ENCODE results near the gene HK1. TPM values are rescaled to one million over a fixed set of nuclear protein-coding genes. Genes with fewer than 3 reads are reported as not detected.

HK1 gene
- total RNA-seq, 1 donor from 2014 or later = 95.0 TPM

DNA sequence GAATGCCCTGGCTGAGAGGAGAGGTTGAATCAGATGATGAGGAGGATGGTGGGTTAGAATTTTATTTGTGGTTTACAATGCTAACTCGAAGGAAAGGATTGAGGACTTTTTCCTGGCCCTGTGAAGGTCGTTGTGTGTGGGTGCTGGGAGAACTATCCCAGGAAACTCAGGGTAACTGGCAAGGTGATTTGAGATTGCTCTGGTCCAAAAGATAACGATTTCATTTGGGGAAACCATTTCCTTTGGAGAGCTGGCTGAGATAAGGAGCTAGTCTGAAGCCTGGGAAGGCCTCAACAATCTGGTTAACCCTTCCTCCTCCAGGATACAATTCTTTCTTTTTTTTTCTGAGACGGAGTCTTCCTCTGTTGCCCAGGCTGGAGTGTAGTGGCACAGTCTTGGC is 33.0 kb downstream of the HK1 start:
- Histone ChIP-seq H2AFZ (ENCODE audit: low read depth, low read length) (no peak overlapping the region), H3K4me2 (ENCODE audit: low read length) (no peak overlapping the region), H3K27me3 (ENCODE audit: insufficient read depth, low read length) (no peaks in the 10 kb centered on the region), H3K9me3 (ENCODE audit: insufficient read depth, low read depth, low read length) (no peaks in the 10 kb centered on the region), H3K4me1 (ENCODE audit: insufficient read depth, low read length) (peaks cover 2% of the 10 kb centered on the region), H3K4me3 (ENCODE audit: insufficient read depth, low read depth, low read length) (no peak overlapping the region), H3K9ac (ENCODE audit: low read length) (no peak overlapping the region), H3K27ac (ENCODE audit: low read depth, low read length) (no peak overlapping the region), H3K79me2 (ENCODE audit: insufficient read depth, low read length) (no peaks in the 10 kb centered on the region), H3K36me3 (ENCODE audit: insufficient read depth, low read length) (no peaks in the 10 kb centered on the region), H4K20me1 (ENCODE audit: insufficient read depth, low read length) (no peaks in the 10 kb centered on the region)
- H3K27ac Mint-ChIP-seq (ENCODE audit: unreplicated experiment) = no peak overlapping the region
- peaks cover 7% of the 10 kb centered on the region for H3K4me1 Mint-ChIP-seq (ENCODE audit: low read depth, unreplicated experiment)
- TF ChIP-seq, protein P1, sequence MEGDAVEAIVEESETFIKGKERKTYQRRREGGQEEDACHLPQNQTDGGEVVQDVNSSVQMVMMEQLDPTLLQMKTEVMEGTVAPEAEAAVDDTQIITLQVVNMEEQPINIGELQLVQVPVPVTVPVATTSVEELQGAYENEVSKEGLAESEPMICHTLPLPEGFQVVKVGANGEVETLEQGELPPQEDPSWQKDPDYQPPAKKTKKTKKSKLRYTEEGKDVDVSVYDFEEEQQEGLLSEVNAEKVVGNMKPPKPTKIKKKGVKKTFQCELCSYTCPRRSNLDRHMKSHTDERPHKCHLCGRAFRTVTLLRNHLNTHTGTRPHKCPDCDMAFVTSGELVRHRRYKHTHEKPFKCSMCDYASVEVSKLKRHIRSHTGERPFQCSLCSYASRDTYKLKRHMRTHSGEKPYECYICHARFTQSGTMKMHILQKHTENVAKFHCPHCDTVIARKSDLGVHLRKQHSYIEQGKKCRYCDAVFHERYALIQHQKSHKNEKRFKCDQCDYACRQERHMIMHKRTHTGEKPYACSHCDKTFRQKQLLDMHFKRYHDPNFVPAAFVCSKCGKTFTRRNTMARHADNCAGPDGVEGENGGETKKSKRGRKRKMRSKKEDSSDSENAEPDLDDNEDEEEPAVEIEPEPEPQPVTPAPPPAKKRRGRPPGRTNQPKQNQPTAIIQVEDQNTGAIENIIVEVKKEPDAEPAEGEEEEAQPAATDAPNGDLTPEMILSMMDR (IDR thresholded peaks at IDR 0.05; ENCODE audit: insufficient read depth, low read depth, low read length) = no peak
- TF ChIP-seq EZH2 (IDR thresholded peaks at IDR 0.05; ENCODE audit: insufficient read depth, low read length) = no peak
- no peaks in the 10 kb centered on the region for H3K9me3 Mint-ChIP-seq (ENCODE audit: unreplicated experiment)
- H3K4me3 Mint-ChIP-seq (ENCODE audit: unreplicated experiment) = no peak overlapping the region
- DNase-seq (ENCODE audit: low read depth) (no peak), FAIRE-seq (no peak)
- peaks cover 6% of the 10 kb centered on the region for H3K27me3 Mint-ChIP-seq (ENCODE audit: low read depth, unreplicated experiment)
- no peaks in the 10 kb centered on the region for H3K36me3 Mint-ChIP-seq (ENCODE audit: low read depth, unreplicated experiment)

DNA sequence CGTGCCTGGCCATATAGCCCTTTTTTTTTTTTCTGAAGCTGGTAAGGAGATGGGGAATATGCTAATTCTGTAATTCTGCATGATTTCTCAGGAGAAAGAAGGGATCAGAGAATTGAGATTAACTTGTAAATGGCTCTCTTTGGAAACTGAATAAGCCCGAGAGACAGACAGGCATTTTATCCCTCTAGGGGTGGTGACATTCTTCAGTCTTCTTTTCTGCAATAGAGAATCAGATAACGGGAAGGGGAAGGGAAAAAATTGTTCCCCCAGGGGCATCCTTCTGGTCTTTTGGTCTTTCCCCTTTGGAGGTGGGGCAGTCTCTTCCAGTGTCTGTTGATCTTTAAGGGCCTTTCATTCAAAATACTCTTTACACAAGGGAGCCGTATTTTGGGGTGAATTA is 34.2 kb downstream of the HK1 start:
- no peak overlapping the region for H3K9ac ChIP-seq (ENCODE audit: low read length)
- H3K27me3 ChIP-seq (ENCODE audit: insufficient read depth, low read length) = no peaks in the 10 kb centered on the region
- Mint-ChIP-seq H3K27ac (ENCODE audit: unreplicated experiment) (peak overlapping the region; percentile 66), H3K36me3 (ENCODE audit: low read depth, unreplicated experiment) (no peaks in the 10 kb centered on the region), H3K9me3 (ENCODE audit: unreplicated experiment) (no peaks in the 10 kb centered on the region), H3K4me1 (ENCODE audit: low read depth, unreplicated experiment) (peaks cover 14% of the 10 kb centered on the region), H3K27me3 (ENCODE audit: low read depth, unreplicated experiment) (peaks cover 6% of the 10 kb centered on the region), H3K4me3 (ENCODE audit: unreplicated experiment) (no peak overlapping the region)
- no peak for DNase-seq (ENCODE audit: low read depth)
- no peak overlapping the region for H3K4me2 ChIP-seq (ENCODE audit: low read length)
- H2AFZ ChIP-seq (ENCODE audit: low read depth, low read length) = no peak overlapping the region
- TF ChIP-seq, protein P1 (IDR thresholded peaks at IDR 0.05; ENCODE audit: insufficient read depth, low read depth, low read length) = no peak
- no peak for TF ChIP-seq EZH2 (IDR thresholded peaks at IDR 0.05; ENCODE audit: insufficient read depth, low read length)
- no peaks in the 10 kb centered on the region for H3K36me3 ChIP-seq (ENCODE audit: insufficient read depth, low read length)
- peaks cover 7% of the 10 kb centered on the region for H3K4me1 ChIP-seq (ENCODE audit: insufficient read depth, low read length)
- no peaks in the 10 kb centered on the region for H3K79me2 ChIP-seq (ENCODE audit: insufficient read depth, low read length)
- FAIRE-seq = no peak
- no peak overlapping the region for H3K27ac ChIP-seq (ENCODE audit: low read depth, low read length)
- H3K9me3 ChIP-seq (ENCODE audit: insufficient read depth, low read depth, low read length) = no peaks in the 10 kb centered on the region
- no peaks in the 10 kb centered on the region for H4K20me1 ChIP-seq (ENCODE audit: insufficient read depth, low read length)
- no peak overlapping the region for H3K4me3 ChIP-seq (ENCODE audit: insufficient read depth, low read depth, low read length)

DNA sequence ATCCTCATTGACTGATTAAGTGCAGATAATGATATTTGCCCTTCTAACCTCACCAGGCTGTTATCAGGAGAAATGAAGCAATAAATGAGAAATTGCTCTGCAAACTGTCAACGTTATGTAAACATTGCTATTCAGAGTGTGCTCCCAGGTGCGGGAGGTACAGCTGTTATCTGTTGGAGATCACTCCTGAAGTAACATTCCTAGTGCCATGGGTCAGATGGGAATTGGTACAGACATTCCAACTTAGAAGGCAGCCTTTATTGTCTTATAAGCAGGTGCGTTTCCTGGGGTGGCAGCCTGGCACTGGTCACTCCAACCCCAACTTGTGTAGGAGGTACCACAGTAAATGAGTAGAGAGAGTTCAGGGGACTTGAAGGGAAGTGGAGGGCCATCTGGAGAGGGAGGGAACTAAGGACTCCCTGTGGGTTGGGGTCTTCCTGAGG is 36.8 kb downstream of the HK1 start:
- H3K27ac Mint-ChIP-seq (ENCODE audit: unreplicated experiment) = peak overlapping the region; percentile 29
- H3K9me3 Mint-ChIP-seq (ENCODE audit: unreplicated experiment) = no peaks in the 10 kb centered on the region
- H3K4me3 ChIP-seq (ENCODE audit: insufficient read depth, low read depth, low read length) = no peak overlapping the region
- peaks cover 14% of the 10 kb centered on the region for H3K4me1 ChIP-seq (ENCODE audit: insufficient read depth, low read length)
- peaks cover 6% of the 10 kb centered on the region for H3K27me3 Mint-ChIP-seq (ENCODE audit: low read depth, unreplicated experiment)
- no peak overlapping the region for H3K4me3 Mint-ChIP-seq (ENCODE audit: unreplicated experiment)
- H3K27me3 ChIP-seq (ENCODE audit: insufficient read depth, low read length) = no peaks in the 10 kb centered on the region
- H3K36me3 Mint-ChIP-seq (ENCODE audit: low read depth, unreplicated experiment) = no peaks in the 10 kb centered on the region
- peaks cover 15% of the 10 kb centered on the region for H3K79me2 ChIP-seq (ENCODE audit: insufficient read depth, low read length)
- no peaks in the 10 kb centered on the region for H3K36me3 ChIP-seq (ENCODE audit: insufficient read depth, low read length)
- no peak overlapping the region for H3K27ac ChIP-seq (ENCODE audit: low read depth, low read length)
- H4K20me1 ChIP-seq (ENCODE audit: insufficient read depth, low read length) = peaks cover 7% of the 10 kb centered on the region
- H3K9me3 ChIP-seq (ENCODE audit: insufficient read depth, low read depth, low read length) = no peaks in the 10 kb centered on the region
- no peak for FAIRE-seq
- no peak for TF ChIP-seq EZH2 (IDR thresholded peaks at IDR 0.05; ENCODE audit: insufficient read depth, low read length)
- TF ChIP-seq, protein P1 (IDR thresholded peaks at IDR 0.05; ENCODE audit: insufficient read depth, low read depth, low read length) = no peak
- H3K9ac ChIP-seq (ENCODE audit: low read length) = no peak overlapping the region
- H3K4me2 ChIP-seq (ENCODE audit: low read length) = no peak overlapping the region
- no peak for DNase-seq (ENCODE audit: low read depth)
- H3K4me1 Mint-ChIP-seq (ENCODE audit: low read depth, unreplicated experiment) = peaks cover 14% of the 10 kb centered on the region
- no peak overlapping the region for H2AFZ ChIP-seq (ENCODE audit: low read depth, low read length)

All from astrocyte (in vitro differentiated cells and primary cell).